GM12801 (cell line): ENCODE data around the gene EMILIN2.

ENCODE experiments used
- TF ChIP-seq, protein P1 (sequence below): IDR thresholded peaks from one replicate; pipeline ENCODE4 v1.5.1; 2011; ENCODE audit warnings: control low read depth; ENCODE audit not compliant: insufficient read length; ENCODE audit errors: extremely low read depth

EMILIN2 gene

GRCh38 chr18:2880473-2880872 is 33.7 kb downstream of the EMILIN2 start:
- TF ChIP-seq, protein P1, sequence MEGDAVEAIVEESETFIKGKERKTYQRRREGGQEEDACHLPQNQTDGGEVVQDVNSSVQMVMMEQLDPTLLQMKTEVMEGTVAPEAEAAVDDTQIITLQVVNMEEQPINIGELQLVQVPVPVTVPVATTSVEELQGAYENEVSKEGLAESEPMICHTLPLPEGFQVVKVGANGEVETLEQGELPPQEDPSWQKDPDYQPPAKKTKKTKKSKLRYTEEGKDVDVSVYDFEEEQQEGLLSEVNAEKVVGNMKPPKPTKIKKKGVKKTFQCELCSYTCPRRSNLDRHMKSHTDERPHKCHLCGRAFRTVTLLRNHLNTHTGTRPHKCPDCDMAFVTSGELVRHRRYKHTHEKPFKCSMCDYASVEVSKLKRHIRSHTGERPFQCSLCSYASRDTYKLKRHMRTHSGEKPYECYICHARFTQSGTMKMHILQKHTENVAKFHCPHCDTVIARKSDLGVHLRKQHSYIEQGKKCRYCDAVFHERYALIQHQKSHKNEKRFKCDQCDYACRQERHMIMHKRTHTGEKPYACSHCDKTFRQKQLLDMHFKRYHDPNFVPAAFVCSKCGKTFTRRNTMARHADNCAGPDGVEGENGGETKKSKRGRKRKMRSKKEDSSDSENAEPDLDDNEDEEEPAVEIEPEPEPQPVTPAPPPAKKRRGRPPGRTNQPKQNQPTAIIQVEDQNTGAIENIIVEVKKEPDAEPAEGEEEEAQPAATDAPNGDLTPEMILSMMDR, result no peak

DNA sequence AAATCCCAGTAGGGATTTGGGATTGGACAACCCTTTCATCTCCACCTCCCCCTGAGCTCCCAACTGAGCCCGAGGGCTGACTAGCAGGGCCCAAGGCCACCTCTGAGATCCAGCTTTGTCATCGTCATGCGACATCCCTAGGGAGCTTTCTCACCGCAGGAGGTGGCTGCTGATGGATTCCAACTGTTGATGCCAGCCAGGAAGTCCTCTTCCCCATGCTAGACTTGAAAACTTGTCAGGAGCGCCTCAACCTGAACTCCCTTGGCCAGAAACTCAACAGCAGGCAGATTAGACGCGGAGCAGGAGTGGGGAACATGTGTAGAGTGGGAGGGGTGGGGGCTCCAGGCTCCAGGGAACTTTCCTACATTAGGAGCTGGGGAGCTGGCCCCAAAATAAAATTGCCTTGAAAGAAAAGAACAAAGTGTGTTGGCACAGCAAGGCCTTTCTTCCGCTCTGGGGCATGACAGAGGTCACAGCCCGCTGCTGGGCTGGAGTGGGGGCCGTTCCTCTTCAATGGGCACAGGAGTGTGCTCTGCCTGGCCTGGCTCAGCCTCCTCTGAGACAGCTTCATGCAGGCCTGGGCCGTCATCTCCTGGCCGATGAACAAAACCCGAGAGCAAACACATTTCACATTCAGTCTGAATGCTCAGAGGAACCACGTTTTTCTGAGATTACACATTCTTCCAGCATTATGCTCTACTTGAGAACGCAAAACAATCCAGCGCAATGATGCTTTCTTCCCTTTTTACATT is 34.5 kb downstream of the EMILIN2 start:
- TF ChIP-seq, protein P1, result no peak

DNA sequence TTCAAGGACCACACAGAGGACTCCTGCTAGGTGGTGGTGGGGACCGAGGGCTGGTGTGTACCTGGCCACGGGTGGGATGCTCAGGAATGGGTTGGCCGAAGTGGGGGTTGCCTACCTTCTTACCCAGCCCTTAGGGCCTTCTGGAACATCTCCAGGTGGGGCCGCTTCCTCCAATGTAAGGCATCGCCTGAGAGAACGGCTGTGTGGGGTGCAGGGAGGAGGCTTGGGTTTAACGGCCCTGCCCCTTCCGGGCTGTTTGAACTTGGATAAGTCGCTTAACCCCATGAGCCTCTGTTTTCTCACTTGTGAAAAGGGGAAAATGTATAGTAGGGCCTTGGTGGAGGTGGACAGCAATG is 35.0 kb downstream of the EMILIN2 start:
- TF ChIP-seq, protein P1, result no peak

DNA sequence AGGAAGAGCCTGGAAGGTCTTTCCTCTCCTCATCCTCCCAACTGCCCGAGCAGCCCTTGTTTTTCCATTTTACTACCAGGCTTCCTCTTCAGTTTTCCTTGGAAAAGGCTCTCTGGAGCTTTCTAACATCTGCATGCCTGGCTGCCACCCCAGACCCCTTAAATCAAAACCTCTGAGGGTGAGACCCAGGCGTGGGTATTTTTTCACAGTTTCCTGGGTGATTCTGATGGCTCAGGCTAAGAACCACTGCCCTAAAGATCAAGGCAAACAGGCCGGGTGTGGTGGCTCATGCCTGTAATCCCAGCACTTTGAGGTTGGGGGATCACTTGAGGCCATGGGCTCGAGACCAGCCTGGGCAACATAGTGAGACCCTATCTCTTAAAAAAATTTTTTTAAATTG is 35.4 kb downstream of the EMILIN2 start:
- TF ChIP-seq, protein P1, result no peak

- TF ChIP-seq, protein P1, result no peak
Observed at GRCh38 chr18:2883076-2883735, 36.4 kb downstream of the EMILIN2 start.

DNA sequence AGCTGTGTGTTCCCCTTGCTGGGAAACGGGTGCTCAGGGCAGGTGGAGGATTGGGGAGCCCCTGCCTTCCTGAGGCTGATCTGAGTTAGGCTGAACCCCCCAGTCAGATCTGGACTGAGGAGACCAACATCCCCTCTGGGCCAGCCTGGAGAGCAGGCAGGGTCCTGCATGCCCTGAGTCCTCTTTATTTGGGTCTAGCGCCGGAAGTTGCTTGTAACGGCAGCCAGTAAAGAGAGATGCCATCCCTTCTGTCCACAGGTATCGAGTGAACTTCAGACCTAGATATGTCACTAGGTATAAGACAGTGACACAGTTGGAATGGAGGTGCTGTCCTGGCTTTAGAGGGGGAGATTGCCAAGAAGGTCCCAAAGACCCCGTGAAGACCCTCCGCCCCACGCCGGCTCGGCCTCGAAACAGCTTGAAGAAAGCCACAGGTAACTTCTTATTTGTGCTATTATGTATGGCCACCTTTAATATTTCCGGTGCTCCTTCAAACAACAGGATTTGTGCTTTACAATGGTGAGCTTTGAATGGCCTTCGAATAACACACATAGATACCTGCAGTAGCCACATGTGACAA is 38.0 kb downstream of the EMILIN2 start:
- TF ChIP-seq, protein P1, result no peak

DNA sequence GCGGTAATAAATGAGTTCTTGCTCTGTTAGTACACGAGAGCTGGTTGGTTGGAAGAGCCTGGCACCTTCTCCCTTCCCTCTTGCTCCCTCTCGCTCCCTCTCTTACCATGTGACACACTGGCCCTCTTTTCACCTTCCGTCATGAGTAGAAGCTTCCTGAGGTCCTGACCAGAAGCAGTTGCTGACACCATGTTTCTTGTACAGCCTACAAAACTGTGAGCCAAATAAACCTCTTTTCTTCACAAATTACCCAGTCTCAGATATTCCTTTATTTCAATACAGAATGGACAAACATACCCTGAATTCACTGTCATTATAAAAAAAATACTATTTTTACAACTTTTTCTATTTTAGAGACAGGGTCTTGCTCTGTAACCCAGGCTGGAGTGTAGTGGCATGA is 40.7 kb downstream of the EMILIN2 start:
- TF ChIP-seq, protein P1, result no peak
